Measurements from ENCODE around the gene PTPRM.

DNA sequence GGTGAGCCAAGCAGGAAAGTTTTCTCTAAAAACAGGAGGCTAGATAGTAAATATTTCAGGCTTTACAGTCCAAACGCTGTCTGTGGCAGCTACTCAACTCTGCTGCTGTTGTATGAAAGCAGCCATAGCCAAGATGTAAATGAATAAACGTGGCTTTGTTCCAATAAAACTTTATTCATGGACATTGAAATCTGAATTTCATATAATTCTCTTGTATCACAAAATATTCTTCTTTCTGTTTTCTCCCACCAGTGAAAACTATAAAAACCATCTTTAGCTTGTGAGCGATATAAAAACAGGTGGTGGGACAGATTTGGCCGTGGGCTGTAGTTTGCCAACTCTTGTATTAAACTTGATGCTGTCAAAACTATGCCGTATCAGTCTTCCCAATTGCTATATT is 333.0 kb downstream of the PTPRM start:
- no peak for TF ChIP-seq POLR2A (IDR thresholded peaks at IDR 0.05)
- TF ChIP-seq, protein P1, sequence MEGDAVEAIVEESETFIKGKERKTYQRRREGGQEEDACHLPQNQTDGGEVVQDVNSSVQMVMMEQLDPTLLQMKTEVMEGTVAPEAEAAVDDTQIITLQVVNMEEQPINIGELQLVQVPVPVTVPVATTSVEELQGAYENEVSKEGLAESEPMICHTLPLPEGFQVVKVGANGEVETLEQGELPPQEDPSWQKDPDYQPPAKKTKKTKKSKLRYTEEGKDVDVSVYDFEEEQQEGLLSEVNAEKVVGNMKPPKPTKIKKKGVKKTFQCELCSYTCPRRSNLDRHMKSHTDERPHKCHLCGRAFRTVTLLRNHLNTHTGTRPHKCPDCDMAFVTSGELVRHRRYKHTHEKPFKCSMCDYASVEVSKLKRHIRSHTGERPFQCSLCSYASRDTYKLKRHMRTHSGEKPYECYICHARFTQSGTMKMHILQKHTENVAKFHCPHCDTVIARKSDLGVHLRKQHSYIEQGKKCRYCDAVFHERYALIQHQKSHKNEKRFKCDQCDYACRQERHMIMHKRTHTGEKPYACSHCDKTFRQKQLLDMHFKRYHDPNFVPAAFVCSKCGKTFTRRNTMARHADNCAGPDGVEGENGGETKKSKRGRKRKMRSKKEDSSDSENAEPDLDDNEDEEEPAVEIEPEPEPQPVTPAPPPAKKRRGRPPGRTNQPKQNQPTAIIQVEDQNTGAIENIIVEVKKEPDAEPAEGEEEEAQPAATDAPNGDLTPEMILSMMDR (IDR thresholded peaks at IDR 0.05), result no peak

Measured in lower leg skin (tissue), 3 donors.